CD4-positive, alpha-beta T cell treated with Interferon gamma for 1 hour (primary cell): ENCODE results near the gene SDR42E1.
A peak's percentile ranks its signal among the peaks of the same experiment; 100 is the strongest.
"Not testable (repeated sequence)": the region's sequence is repeated elsewhere in the genome, so short reads cannot be mapped to it uniquely, and the experiment has no call there.

Experiments
- DNase-seq: peaks from one replicate; pipeline ENCODE4 v3.0.0-alpha.2; 2020

Gene SDR42E1

GRCh38 chr16:81997738-81998137 is 13.5 kb downstream of the SDR42E1 start:
- DNase-seq = no peak

GRCh38 chr16:81996664-81997509 is 14.4 kb downstream of the SDR42E1 start:
- no peak for DNase-seq

GRCh38 chr16:81995651-81996050 is 15.6 kb downstream of the SDR42E1 start:
- DNase-seq = no peak

GRCh38 chr16:81994485-81994884 is 16.8 kb downstream of the SDR42E1 start:
- DNase-seq = no peak

- no peak for DNase-seq
Observed at GRCh38 chr16:81992859-81993258, 18.4 kb downstream of the SDR42E1 start.

GRCh38 chr16:81987706-81988105 is 23.6 kb downstream of the SDR42E1 start:
- no peak for DNase-seq

- no peak for DNase-seq
Observed at GRCh38 chr16:81987121-81987520, 24.1 kb downstream of the SDR42E1 start.

GRCh38 chr16:81977335-81977942 is 33.8 kb downstream of the SDR42E1 start:
- not testable (repeated sequence) for DNase-seq

- DNase-seq = no peak
Observed at GRCh38 chr16:81975637-81976036, 35.6 kb downstream of the SDR42E1 start.

GRCh38 chr16:81973737-81974136 is 37.5 kb downstream of the SDR42E1 start:
- no peak for DNase-seq

GRCh38 chr16:81971853-81972252 is 39.4 kb downstream of the SDR42E1 start:
- no peak for DNase-seq

GRCh38 chr16:81967358-81967757 is 43.9 kb downstream of the SDR42E1 start:
- DNase-seq = no peak

GRCh38 chr16:81964808-81965207 is 46.5 kb downstream of the SDR42E1 start:
- DNase-seq = no peak

- DNase-seq = peak; percentile 9
Observed at GRCh38 chr16:81956213-81956948, 54.9 kb downstream of the SDR42E1 start.

- DNase-seq = no peak
Observed at GRCh38 chr16:81951564-81951963, 59.7 kb downstream of the SDR42E1 start.

- no peak for DNase-seq
Observed at GRCh38 chr16:81946206-81946605, 65.1 kb downstream of the SDR42E1 start.

GRCh38 chr16:81945665-81946064 is 65.6 kb downstream of the SDR42E1 start:
- no peak for DNase-seq

GRCh38 chr16:81942007-81942601 is 69.2 kb downstream of the SDR42E1 start:
- no peak for DNase-seq

GRCh38 chr16:81940781-81941560 is 70.3 kb downstream of the SDR42E1 start:
- no peak for DNase-seq

- DNase-seq = no peak
Observed at GRCh38 chr16:81939164-81940056, 71.9 kb downstream of the SDR42E1 start.
